NCI-H2227 treated with DMSO at 0.1 percent for 48 hours (cell line): ENCODE results near the gene RDX.
"Not testable (repeated sequence)": the region's sequence is repeated elsewhere in the genome, so short reads cannot be mapped to it uniquely, and the experiment has no call there.

Source experiments
- DNase-seq: peaks from one replicate; lab custom pipeline; 2025; lab: John Stamatoyannopoulos, UW

Gene RDX

GRCh38 chr11:110305169-110306018, 9.0 kb upstream of the RDX start:
- no peak for DNase-seq

- DNase-seq: no peak
Observed at GRCh38 chr11:110303414-110303826, 7.0 kb upstream of the RDX start.

GRCh38 chr11:110301577-110301976, 5.2 kb upstream of the RDX start:
- DNase-seq: no peak

GRCh38 chr11:110301032-110301431, 4.6 kb upstream of the RDX start:
- DNase-seq: no peak

- DNase-seq: no peak
Observed at GRCh38 chr11:110299006-110299785, 2.8 kb upstream of the RDX start.

GRCh38 chr11:110298301-110298765, 1.9 kb upstream of the RDX start:
- no peak for DNase-seq

- DNase-seq: no peak
Observed at GRCh38 chr11:110297726-110298300, 1.4 kb upstream of the RDX start.

GRCh38 chr11:110297076-110297725, 787 bp upstream of the RDX start:
- no peak for DNase-seq

GRCh38 chr11:110295531-110296225, 736 bp downstream of the RDX start:
- DNase-seq: peak; percentile 4

- no peak for DNase-seq
Observed at GRCh38 chr11:110295086-110295485, 1.3 kb downstream of the RDX start.

- no peak for DNase-seq
Observed at GRCh38 chr11:110294509-110294908, 1.9 kb downstream of the RDX start.

- DNase-seq: no peak
Observed at GRCh38 chr11:110293389-110293788, 3.0 kb downstream of the RDX start.

- not testable (repeated sequence) for DNase-seq
Observed at GRCh38 chr11:110292146-110292545, 4.3 kb downstream of the RDX start.

GRCh38 chr11:110290591-110291334, 5.7 kb downstream of the RDX start:
- no peak for DNase-seq

GRCh38 chr11:110289472-110289871, 6.9 kb downstream of the RDX start:
- DNase-seq: no peak

- DNase-seq: peak; percentile 64
Observed at GRCh38 chr11:110287537-110287936, 8.9 kb downstream of the RDX start.

- DNase-seq: no peak
Observed at GRCh38 chr11:110286298-110287040, 9.9 kb downstream of the RDX start.

- DNase-seq: no peak
Observed at GRCh38 chr11:110283862-110284261, 12.6 kb downstream of the RDX start.

GRCh38 chr11:110280595-110280994, 15.8 kb downstream of the RDX start:
- not testable (repeated sequence) for DNase-seq

GRCh38 chr11:110279881-110280280, 16.5 kb downstream of the RDX start:
- DNase-seq: no peak
